Body of pancreas (tissue), 4 donors: ENCODE measurements around the gene BTBD1.

Source experiments
- POLR2A ChIP-seq, 3 donors: fragments of 450-650 bp; IDR thresholded peaks; one replicate each; pipeline ENCODE4 v1.6.1; 2016; ENCODE audit warnings: antibody characterized with exemption in 3 of 3, mild to moderate bottlenecking in 2 of 3
- TF ChIP-seq, protein P1 (sequence below), 7 experiments: fragments of 450-650 bp in 4 of 7; fragments of 200-600 bp in 3 of 7; sonication (generic) in 3 of 7; IDR thresholded peaks; one replicate each; pipeline ENCODE4 v1.5.1; 2016 to 2019; ENCODE audit warnings: antibody characterized with exemption in 7 of 7

DNA sequence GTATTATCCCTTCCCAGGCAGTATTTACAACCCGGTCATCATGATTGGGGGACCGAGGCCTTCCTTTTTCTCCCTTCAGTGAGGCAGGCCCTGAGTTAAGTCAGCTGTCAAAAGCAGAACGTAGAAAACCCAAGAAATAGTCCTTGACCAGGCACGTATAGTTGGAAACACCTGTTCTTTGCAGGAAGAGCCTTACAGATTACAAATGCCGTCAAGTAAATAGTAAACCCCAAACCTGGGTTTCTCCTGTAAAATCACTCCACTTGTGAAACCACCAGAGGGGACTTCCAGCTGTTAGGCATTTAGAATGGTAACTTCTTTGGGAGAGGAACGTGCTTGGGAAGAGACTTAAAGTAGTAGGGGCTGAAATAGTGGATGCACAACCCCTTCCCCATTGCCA, 1.0 kb upstream of the BTBD1 start:
- TF ChIP-seq, protein P1, sequence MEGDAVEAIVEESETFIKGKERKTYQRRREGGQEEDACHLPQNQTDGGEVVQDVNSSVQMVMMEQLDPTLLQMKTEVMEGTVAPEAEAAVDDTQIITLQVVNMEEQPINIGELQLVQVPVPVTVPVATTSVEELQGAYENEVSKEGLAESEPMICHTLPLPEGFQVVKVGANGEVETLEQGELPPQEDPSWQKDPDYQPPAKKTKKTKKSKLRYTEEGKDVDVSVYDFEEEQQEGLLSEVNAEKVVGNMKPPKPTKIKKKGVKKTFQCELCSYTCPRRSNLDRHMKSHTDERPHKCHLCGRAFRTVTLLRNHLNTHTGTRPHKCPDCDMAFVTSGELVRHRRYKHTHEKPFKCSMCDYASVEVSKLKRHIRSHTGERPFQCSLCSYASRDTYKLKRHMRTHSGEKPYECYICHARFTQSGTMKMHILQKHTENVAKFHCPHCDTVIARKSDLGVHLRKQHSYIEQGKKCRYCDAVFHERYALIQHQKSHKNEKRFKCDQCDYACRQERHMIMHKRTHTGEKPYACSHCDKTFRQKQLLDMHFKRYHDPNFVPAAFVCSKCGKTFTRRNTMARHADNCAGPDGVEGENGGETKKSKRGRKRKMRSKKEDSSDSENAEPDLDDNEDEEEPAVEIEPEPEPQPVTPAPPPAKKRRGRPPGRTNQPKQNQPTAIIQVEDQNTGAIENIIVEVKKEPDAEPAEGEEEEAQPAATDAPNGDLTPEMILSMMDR (IDR thresholded peaks at IDR 0.05) = no peak
- no peak for TF ChIP-seq POLR2A (IDR thresholded peaks at IDR 0.05)
